HEK293 (cell line): ENCODE data around the gene KLHL7.

Experiments used
- CTCF ChIA-PET: fragments of 350-600 bp; formaldehyde crosslinking; extraction: SDS; loops from one replicate; lab custom pipeline; 2021; ENCODE audit warnings: antibody characterized with exemption; lab: Yijun Ruan, JAX
- POLR2A ChIA-PET: fragments of 300-600 bp; formaldehyde crosslinking; extraction: SDS; loops from one replicate; lab custom pipeline; 2020; ENCODE audit warnings: antibody characterized with exemption, inconsistent platforms; lab: Yijun Ruan, JAX
- H3K27ac ChIP-seq: fragments of 200-500 bp; sonication (Bioruptor generic); 2 replicates; pipeline ENCODE4 v1.5.1; 2014; ENCODE audit warnings: low read depth, low read length, control low read depth, inconsistent platforms; ENCODE audit errors: extremely low read depth
- H3K36me3 ChIP-seq, 2 experiments: fragments of 200-500 bp in 1 of 2; sonication (Bioruptor generic) in 1 of 2; 1 replicate in 1 of 2; 2 replicates in 1 of 2; pipeline ENCODE4 v1.5.1; 2014 to 2017; ENCODE audit warnings: inconsistent platforms in 2 of 2, low read length in 2 of 2; ENCODE audit not compliant: control insufficient read depth in 2 of 2, insufficient read depth in 1 of 2
- H3K4me1 ChIP-seq: fragments of 200-500 bp; sonication (Bioruptor generic); 2 replicates; pipeline ENCODE4 v1.5.1; 2014; ENCODE audit warnings: mild to moderate bottlenecking, low read length, inconsistent platforms; ENCODE audit not compliant: control insufficient read depth, insufficient read depth
- H3K4me3 ChIP-seq: 2 replicates; pipeline ENCODE4 v1.5.1; 2011; ENCODE audit warnings: low read depth, mild to moderate bottlenecking, control low read depth, low read length, moderate library complexity
- H3K9me3 ChIP-seq: fragments of 200-500 bp; sonication (Bioruptor generic); 2 replicates; pipeline ENCODE4 v1.5.1; 2014; ENCODE audit warnings: low read depth, low read length, inconsistent platforms; ENCODE audit not compliant: control insufficient read depth, insufficient read depth
- BCL11A ChIP-seq: fragments of 450-650 bp; formaldehyde crosslinking; IDR thresholded peaks from 2 replicates; pipeline ENCODE4 v1.5.1; 2016; ENCODE audit warnings: low read depth, missing biosample characterization, missing genetic modification characterization
- CTCF ChIP-seq: fragments of 450-650 bp; formaldehyde crosslinking; IDR thresholded peaks from 2 replicates; pipeline ENCODE4 v1.5.1; 2016; ENCODE audit warnings: missing biosample characterization, missing genetic modification characterization
- HIC1 ChIP-seq: fragments of 450-650 bp; formaldehyde crosslinking; IDR thresholded peaks from 2 replicates; pipeline ENCODE4 v1.5.1; 2016; ENCODE audit warnings: missing biosample characterization, missing genetic modification characterization
- HOXC10 ChIP-seq: sonication (generic); formaldehyde crosslinking; IDR thresholded peaks from 2 replicates; pipeline ENCODE4 v1.8.1; 2023; ENCODE audit warnings: mild to moderate bottlenecking, missing genetic modification reagents
- HOXD13 ChIP-seq: sonication (generic); formaldehyde crosslinking; IDR thresholded peaks from 2 replicates; pipeline ENCODE4 v1.8.0; 2022; ENCODE audit warnings: missing genetic modification reagents, borderline replicate concordance
- MEIS1 ChIP-seq: sonication (generic); formaldehyde crosslinking; IDR thresholded peaks from 2 replicates; pipeline ENCODE4 v1.8.1; 2022; ENCODE audit warnings: missing genetic modification reagents, mild to moderate bottlenecking, borderline replicate concordance
- MZF1 ChIP-seq: fragments of 450-650 bp; formaldehyde crosslinking; IDR thresholded peaks from 2 replicates; pipeline ENCODE4 v1.5.1; 2017; ENCODE audit warnings: missing biosample characterization, missing genetic modification characterization, borderline replicate concordance
- PRDM6 ChIP-seq: fragments of 450-650 bp; formaldehyde crosslinking; IDR thresholded peaks from 2 replicates; pipeline ENCODE4 v1.5.1; 2017; ENCODE audit warnings: missing biosample characterization, missing genetic modification characterization
- SP2 ChIP-seq: fragments of 450-650 bp; formaldehyde crosslinking; IDR thresholded peaks from 2 replicates; pipeline ENCODE4 v1.5.1; 2016; ENCODE audit warnings: missing biosample characterization, missing genetic modification characterization
- ZFP37 ChIP-seq: fragments of 450-650 bp; formaldehyde crosslinking; IDR thresholded peaks from 2 replicates; pipeline ENCODE4 v1.5.1; 2016; ENCODE audit warnings: missing biosample characterization, missing genetic modification characterization
- ZFP69B ChIP-seq: fragments of 450-650 bp; formaldehyde crosslinking; IDR thresholded peaks from 2 replicates; pipeline ENCODE4 v1.5.1; 2016; ENCODE audit warnings: missing biosample characterization, missing genetic modification characterization
- ZIC2 ChIP-seq: fragments of 450-650 bp; formaldehyde crosslinking; IDR thresholded peaks from 2 replicates; pipeline ENCODE4 v1.5.1; 2016; ENCODE audit warnings: missing biosample characterization, missing genetic modification characterization
- ZNF157 ChIP-seq: fragments of 450-650 bp; formaldehyde crosslinking; IDR thresholded peaks from 2 replicates; pipeline ENCODE4 v1.5.1; 2016; ENCODE audit warnings: missing biosample characterization, missing genetic modification characterization
- ZNF211 ChIP-seq: fragments of 450-650 bp; formaldehyde crosslinking; IDR thresholded peaks from 2 replicates; pipeline ENCODE4 v1.5.1; 2016; ENCODE audit warnings: low read depth, missing biosample characterization, missing genetic modification characterization
- ZNF37A ChIP-seq: fragments of 450-650 bp; IDR thresholded peaks from 2 replicates; pipeline ENCODE4 v1.5.1; 2018; ENCODE audit warnings: missing biosample characterization, missing genetic modification characterization
- ZNF423 ChIP-seq: fragments of 450-650 bp; formaldehyde crosslinking; IDR thresholded peaks from 2 replicates; pipeline ENCODE4 v1.5.1; 2016; ENCODE audit warnings: missing biosample characterization, missing genetic modification characterization
- ZNF488 ChIP-seq: fragments of 450-650 bp; formaldehyde crosslinking; IDR thresholded peaks from 2 replicates; pipeline ENCODE4 v1.5.1; 2016; ENCODE audit warnings: missing biosample characterization, missing genetic modification characterization
- ZNF510 ChIP-seq: fragments of 450-650 bp; formaldehyde crosslinking; IDR thresholded peaks from 2 replicates; pipeline ENCODE4 v1.5.1; 2018; ENCODE audit warnings: mild to moderate bottlenecking, missing genetic modification characterization, missing biosample characterization; ENCODE audit not compliant: insufficient replicate concordance
- ZNF585B ChIP-seq: fragments of 450-650 bp; formaldehyde crosslinking; IDR thresholded peaks from 2 replicates; pipeline ENCODE4 v1.5.1; 2016; ENCODE audit warnings: missing biosample characterization, missing genetic modification characterization
- ZNF600 ChIP-seq: fragments of 450-650 bp; formaldehyde crosslinking; IDR thresholded peaks from 2 replicates; pipeline ENCODE4 v1.5.1; 2016; ENCODE audit warnings: missing biosample characterization, missing genetic modification characterization
- ZNF670 ChIP-seq: fragments of 450-650 bp; formaldehyde crosslinking; IDR thresholded peaks from 2 replicates; pipeline ENCODE4 v1.5.1; 2016; ENCODE audit warnings: missing biosample characterization, missing genetic modification characterization, low read depth
- ZNF677 ChIP-seq: fragments of 450-650 bp; IDR thresholded peaks from 2 replicates; pipeline ENCODE4 v1.5.0; 2018; ENCODE audit warnings: missing biosample characterization, mild to moderate bottlenecking, missing genetic modification characterization, moderate library complexity
- ZNF768 ChIP-seq: fragments of 450-650 bp; formaldehyde crosslinking; IDR thresholded peaks from 2 replicates; pipeline ENCODE4 v1.5.1; 2018; ENCODE audit warnings: missing biosample characterization, mild to moderate bottlenecking, missing genetic modification characterization
- ZNF837 ChIP-seq: fragments of 450-650 bp; formaldehyde crosslinking; IDR thresholded peaks from 2 replicates; pipeline ENCODE4 v1.5.1; 2016; ENCODE audit warnings: missing biosample characterization, missing genetic modification characterization

Gene KLHL7

GRCh38 chr7:23108995-23109394 lies 3.4 kb downstream of the KLHL7 start:
- ChIA-PET CTCF (interaction anchor here (1.2 to 1.8 kb wide), 2 partner anchors 23 to 167 kb away, joined by 3 to 7 read pairs; no protein-coding TSS in a partner anchor), POLR2A (no interaction called here)
- Histone ChIP-seq H3K9me3 (no peaks in the 10 kb centered on the region), H3K36me3 (no peaks in the 10 kb centered on the region), H3K4me3 (no peak overlapping the region), H3K27ac (no peak overlapping the region), H3K4me1 (no peaks in the 10 kb centered on the region; the same call in 1 of the 2 replicates)
- no peak for TF ChIP-seq ZFP69B (tag by site-specific recombination)
- no peak for TF ChIP-seq ZIC2 (tag by site-specific recombination)
- no peak for TF ChIP-seq ZNF423 (tag by site-specific recombination)
- no peak for TF ChIP-seq ZNF488
- no peak for TF ChIP-seq ZNF670 (tag by site-specific recombination)
- no peak for TF ChIP-seq HIC1 (tag by site-specific recombination)
- no peak for TF ChIP-seq ZNF157 (tag by site-specific recombination)
- TF ChIP-seq ZNF600 (tag by site-specific recombination): no peak
- no peak for TF ChIP-seq SP2 (tag by site-specific recombination)
- TF ChIP-seq, all 188 proteins: peak for 0

GRCh38 chr7:23109470-23109869 lies 3.9 kb downstream of the KLHL7 start:
- no peak overlapping the region for H3K4me3 ChIP-seq
- H3K9me3 ChIP-seq: no peaks in the 10 kb centered on the region
- ChIA-PET CTCF (interaction anchor here (1.2 to 1.8 kb wide), 2 partner anchors 23 to 167 kb away, joined by 3 to 7 read pairs; no protein-coding TSS in a partner anchor), POLR2A (no interaction called here)
- no peaks in the 10 kb centered on the region; the same call in 1 of the 2 replicates for H3K4me1 ChIP-seq
- no peak overlapping the region for H3K27ac ChIP-seq
- H3K36me3 ChIP-seq: no peaks in the 10 kb centered on the region
- TF ChIP-seq ZNF37A (no peak), ZNF768 (no peak), HOXC10 (CRISPR knock-in tag) (no peak), PRDM6 (tag by site-specific recombination) (no peak), ZNF211 (tag by site-specific recombination) (no peak), ZNF510 (tag by site-specific recombination) (no peak), HIC1 (tag by site-specific recombination) (no peak), CTCF (tag by site-specific recombination) (no peak), ZNF585B (tag by site-specific recombination) (no peak), ZNF677 (tag by site-specific recombination) (no peak), BCL11A (no peak), MZF1 (no peak), MEIS1 (no peak), HOXD13 (CRISPR knock-in tag) (no peak), ZNF837 (tag by site-specific recombination) (no peak), ZFP37 (tag by site-specific recombination) (no peak)
